Activated CD4-positive, alpha-beta T cell treated with anti-CD3 and anti-CD28 coated beads for 1 hour (primary cell): ENCODE results near the gene SCFD2.

Experiments
- DNase-seq: peaks from one replicate; pipeline ENCODE4 v3.0.0-alpha.2; 2020

SCFD2 gene

GRCh38 chr4:52979821-52980590 lies 385.9 kb downstream of the SCFD2 start:
- DNase-seq = no peak

- no peak for DNase-seq
Observed at GRCh38 chr4:52979020-52979419, 386.8 kb downstream of the SCFD2 start.

DNA sequence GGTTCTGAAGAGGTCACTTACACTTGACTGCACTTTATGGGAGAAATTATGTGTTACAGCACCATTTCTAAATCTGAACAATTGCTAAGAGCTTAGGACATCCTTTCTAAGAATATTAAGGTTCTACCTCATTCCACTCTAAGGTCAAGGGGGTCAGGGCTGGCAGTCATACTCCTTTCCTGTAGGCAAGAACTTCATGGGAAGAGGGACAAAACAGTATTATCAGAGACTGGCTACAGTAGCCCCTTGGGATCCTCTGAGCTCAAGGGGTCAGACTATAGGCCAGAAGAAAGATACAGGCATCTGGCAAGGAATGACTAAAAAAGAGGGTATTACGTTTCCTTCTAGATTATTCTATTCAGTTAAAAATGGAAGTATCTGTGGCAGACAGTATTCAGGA lies 388.6 kb downstream of the SCFD2 start:
- DNase-seq = no peak

- no peak for DNase-seq
Observed at GRCh38 chr4:52976523-52977230, 389.2 kb downstream of the SCFD2 start.

GRCh38 chr4:52968691-52969090 lies 397.2 kb downstream of the SCFD2 start:
- DNase-seq = no peak

DNA sequence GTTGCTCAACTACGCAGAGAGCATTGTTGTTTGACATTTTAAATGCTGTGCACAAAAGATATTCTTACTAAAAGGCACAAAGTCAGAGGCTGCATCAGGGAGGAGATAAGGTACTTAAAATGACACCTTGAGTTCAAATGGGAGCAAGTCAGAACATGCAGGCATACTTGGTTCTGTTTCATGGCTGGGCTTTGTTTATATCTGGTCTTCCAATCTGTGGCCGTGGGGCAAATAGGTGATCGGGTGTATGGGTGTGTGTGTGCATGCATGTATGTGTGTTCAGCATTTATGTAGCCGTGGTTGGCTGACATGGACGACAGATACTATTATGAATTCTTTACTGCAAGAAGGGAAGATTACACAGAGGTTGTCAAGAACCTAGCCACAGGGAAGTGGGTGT lies 397.6 kb downstream of the SCFD2 start:
- no peak for DNase-seq

DNA sequence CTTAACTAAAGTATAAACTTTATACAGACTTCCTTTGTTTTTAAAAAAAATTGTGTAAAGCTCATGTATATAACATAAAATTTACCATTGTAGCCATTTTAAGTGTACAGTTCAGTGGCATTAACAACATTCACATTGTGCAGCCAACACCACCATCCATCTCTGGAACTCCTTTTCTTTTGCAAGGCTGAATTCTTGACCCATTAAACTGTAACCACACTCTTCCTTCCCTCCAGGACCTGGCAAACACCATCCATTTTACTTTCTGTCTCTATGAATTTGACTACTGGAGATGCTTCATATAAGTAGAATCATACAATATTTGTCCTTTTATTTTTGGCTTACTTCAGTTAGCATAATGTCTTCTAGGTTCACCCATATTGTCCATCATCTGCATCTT lies 399.1 kb downstream of the SCFD2 start:
- DNase-seq = no peak

DNA sequence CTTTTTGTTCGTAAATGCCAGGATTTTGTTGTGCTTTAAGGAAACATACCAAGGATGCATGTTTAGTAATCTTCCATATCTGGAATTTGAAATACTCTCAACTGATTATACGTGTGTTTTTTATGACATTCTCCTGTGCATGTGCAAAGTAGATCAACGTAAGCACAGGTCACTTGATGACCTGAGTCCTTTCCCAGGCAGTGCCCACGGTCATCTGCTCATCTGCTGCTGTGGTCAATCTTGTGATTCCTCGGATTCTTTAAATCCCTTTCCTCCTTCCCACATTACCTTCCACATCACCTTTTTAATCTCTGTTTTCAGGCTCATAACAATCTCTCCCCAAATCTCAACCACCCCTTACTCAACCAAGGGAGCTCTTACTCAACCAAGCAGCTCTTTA lies 399.7 kb downstream of the SCFD2 start:
- DNase-seq = no peak

DNA sequence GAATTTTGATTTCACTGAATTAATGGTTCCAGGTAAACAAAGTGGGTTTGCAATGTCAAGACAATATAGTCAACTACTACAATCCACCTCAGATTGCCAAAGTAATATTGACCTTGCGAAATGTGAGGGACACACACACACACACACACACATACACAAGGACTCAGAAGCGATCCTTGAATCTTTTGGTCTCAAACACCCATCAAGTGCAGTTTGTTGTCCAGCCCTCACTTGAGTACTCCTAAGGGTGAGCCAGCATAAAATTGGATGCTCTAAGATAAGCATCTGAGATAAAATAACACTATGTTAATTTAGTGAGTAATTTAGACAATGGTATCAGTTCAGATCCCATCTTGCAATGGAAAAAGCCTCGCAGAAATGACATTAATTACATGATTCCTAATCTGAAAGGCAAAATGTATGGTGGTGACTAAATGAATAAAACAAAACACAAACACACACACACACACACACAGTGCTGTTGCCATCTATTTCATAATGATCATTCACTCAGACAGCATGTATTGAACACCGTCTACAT lies 401.2 kb downstream of the SCFD2 start:
- no peak for DNase-seq

GRCh38 chr4:52964011-52964410 lies 401.9 kb downstream of the SCFD2 start:
- DNase-seq = no peak

GRCh38 chr4:52962721-52963120 lies 403.1 kb downstream of the SCFD2 start:
- no peak for DNase-seq

- DNase-seq = no peak
Observed at GRCh38 chr4:52961666-52962412, 404.0 kb downstream of the SCFD2 start.

GRCh38 chr4:52959541-52959940 lies 406.3 kb downstream of the SCFD2 start:
- DNase-seq = no peak

DNA sequence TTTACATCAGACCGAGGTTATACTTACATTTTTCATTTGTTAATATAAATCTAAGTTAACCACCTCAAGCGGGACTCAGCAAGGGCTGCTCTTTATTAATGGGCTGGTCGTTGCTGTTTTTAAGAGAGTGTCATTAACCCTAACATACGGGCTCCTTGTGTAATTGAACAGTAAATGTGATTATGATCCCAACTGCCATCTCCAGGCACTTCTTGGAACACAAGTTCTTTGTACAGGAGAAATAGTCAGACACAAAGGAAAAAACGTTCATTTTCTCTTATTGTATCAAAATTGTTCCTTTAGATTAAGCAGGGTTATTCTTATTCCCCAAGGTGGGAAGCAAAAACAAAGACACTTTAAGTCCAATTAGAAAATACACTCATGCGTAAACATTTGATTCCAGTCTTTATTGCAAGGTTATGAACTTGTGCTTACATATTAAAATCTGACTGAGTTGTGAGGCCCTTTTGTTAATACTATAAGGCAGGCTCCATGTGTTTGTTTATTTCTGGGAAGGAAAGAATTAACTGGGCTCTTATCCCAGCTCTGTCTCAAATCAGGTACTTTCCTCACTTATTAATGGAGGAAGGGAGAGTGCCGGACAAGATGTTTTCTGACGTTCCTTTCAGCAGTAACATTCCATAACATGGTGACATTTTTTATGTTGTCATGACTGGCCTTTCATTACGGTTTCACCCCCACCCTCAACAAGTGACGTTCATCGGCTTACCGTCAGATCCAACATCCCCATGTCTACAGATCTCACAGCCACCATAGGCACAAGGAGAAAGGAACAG lies 407.8 kb downstream of the SCFD2 start:
- DNase-seq = no peak

GRCh38 chr4:52957220-52957686 lies 408.6 kb downstream of the SCFD2 start:
- DNase-seq = no peak

GRCh38 chr4:52956691-52957090 lies 409.2 kb downstream of the SCFD2 start:
- DNase-seq = no peak

DNA sequence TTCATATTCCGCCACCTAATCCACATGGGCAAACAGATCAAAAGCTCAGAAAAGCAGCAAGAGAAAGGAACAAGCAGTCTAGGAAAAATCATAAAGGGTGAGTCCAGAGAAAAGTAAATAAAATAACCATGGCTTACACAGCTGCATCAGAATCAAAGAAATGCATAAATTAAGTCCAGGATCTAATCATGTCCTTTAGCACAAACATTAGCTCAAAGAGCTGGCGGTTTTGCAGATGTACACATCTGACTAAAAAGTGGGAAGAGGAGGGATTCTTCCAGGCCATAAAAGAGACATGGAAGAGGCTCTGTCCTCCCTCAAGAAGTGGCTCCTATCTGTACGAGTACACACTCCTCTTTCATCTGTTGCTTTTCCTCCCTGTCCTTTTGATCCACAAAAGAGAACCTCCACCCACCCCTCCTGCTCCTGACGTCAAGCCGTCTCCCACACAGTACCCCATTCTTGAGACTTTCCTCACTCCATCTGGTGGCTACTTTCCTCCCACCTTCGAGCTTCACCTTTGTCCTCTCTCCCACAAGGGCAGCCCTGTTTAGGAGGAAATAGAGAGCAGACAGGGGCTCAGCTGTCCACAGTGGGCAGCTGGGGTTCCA lies 411.2 kb downstream of the SCFD2 start:
- no peak for DNase-seq

GRCh38 chr4:52952540-52952939 lies 413.3 kb downstream of the SCFD2 start:
- no peak for DNase-seq

DNA sequence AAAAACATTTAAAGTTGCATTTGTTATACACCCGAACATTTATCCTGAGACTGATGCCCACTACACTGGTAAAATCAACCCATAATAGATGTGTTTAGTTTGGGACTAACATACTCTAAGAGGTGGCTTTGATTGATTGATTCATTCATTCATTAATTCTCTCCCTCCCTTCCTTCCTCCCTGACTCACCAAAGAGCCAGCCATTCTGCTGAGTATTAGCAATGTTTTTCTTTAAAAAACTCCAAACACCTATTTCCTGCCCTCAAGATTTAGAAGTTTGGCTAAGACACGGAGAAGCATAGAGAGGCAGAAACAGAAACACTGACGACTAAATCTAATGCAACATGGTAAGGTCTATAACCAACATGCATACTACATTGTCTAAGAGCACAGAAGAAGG lies 414.8 kb downstream of the SCFD2 start:
- DNase-seq = no peak

GRCh38 chr4:52950226-52950625 lies 415.6 kb downstream of the SCFD2 start:
- DNase-seq = no peak

- DNase-seq = no peak
Observed at GRCh38 chr4:52949336-52949735, 416.5 kb downstream of the SCFD2 start.

DNA sequence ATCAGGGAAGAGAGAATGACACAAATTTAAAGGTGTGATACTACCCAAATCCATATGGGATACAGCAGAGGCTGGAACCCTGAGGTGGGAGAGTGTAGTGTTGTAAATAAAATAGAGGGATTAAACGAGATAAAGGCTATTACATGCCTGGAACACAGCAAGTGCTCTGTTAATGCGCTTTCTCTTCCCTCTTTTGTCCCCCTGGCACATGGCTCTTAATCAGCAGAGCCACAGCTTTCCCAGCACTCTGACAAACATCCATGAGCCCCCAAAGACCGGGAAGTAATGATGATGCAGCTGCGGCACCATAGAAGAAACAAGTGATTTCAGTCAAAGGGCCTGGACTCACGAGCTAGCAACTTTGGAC lies 417.8 kb downstream of the SCFD2 start:
- no peak for DNase-seq
